Body of pancreas (tissue), 4 donors: ENCODE results near the gene FOXO6.

ENCODE experiments used
- POLR2A ChIP-seq, 3 donors: fragments of 450-650 bp; IDR thresholded peaks; one replicate each; pipeline ENCODE4 v1.6.1; 2016; ENCODE audit warnings: antibody characterized with exemption in 3 of 3, mild to moderate bottlenecking in 2 of 3
- TF ChIP-seq, protein P1 (sequence below), 7 experiments: fragments of 450-650 bp in 4 of 7; fragments of 200-600 bp in 3 of 7; sonication (generic) in 3 of 7; IDR thresholded peaks; one replicate each; pipeline ENCODE4 v1.5.1; 2016 to 2019; ENCODE audit warnings: antibody characterized with exemption in 7 of 7

DNA sequence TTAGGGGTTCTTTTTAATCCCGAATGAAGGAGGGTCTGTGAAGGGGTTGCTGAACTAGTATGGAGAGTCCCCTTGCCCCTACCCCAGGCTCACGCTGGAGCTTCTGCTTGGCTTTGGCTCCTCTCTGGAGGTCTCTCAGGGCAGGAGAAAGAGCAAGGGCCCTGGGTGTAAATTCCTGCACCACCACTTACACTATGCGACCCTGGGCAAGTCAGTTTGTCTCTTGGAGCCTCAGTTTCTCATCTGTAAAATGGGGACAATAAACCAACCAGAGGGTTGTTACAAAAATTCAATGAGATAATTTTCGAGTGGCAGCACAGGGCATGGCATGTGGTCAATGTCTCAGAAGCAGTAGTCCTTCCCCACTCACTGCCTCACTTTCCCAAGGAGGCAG is 11.4 kb downstream of the FOXO6 start:
- TF ChIP-seq, protein P1, sequence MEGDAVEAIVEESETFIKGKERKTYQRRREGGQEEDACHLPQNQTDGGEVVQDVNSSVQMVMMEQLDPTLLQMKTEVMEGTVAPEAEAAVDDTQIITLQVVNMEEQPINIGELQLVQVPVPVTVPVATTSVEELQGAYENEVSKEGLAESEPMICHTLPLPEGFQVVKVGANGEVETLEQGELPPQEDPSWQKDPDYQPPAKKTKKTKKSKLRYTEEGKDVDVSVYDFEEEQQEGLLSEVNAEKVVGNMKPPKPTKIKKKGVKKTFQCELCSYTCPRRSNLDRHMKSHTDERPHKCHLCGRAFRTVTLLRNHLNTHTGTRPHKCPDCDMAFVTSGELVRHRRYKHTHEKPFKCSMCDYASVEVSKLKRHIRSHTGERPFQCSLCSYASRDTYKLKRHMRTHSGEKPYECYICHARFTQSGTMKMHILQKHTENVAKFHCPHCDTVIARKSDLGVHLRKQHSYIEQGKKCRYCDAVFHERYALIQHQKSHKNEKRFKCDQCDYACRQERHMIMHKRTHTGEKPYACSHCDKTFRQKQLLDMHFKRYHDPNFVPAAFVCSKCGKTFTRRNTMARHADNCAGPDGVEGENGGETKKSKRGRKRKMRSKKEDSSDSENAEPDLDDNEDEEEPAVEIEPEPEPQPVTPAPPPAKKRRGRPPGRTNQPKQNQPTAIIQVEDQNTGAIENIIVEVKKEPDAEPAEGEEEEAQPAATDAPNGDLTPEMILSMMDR (IDR thresholded peaks at IDR 0.05): no peak
- TF ChIP-seq POLR2A (IDR thresholded peaks at IDR 0.05): no peak
